CD4-positive, CD25-positive, alpha-beta regulatory T cell (primary cell): ENCODE measurements around the gene CNBP. TPM values are rescaled to one million over a fixed set of nuclear protein-coding genes. Genes with fewer than 3 reads are reported as not detected.

ENCODE experiments used
- ATAC-seq, 2 donors: fragments of 150-1000 bp; cut with Tn5 transposase; one replicate each; pipeline ENCODE4 v1.10.0; 2021; ENCODE audit warnings: low read depth in 2 of 2, moderate number of reproducible peaks in 2 of 2, moderate library complexity in 1 of 2
- DNase-seq, 3 donors: peaks; one replicate each; pipeline versions ENCODE4 v3.0.0 to v3.0.0-alpha.2; 2012 to 2022; ENCODE audit warnings: mixed read lengths in 1 of 3
- H3K27ac ChIP-seq: one replicate; pipeline ENCODE4 v1.7.0; 2013; ENCODE audit warnings: mild to moderate bottlenecking, low read length; ENCODE audit not compliant: insufficient read depth, poor library complexity, severe bottlenecking
- H3K27me3 ChIP-seq: one replicate; pipeline ENCODE4 v1.7.0; 2013; ENCODE audit warnings: low read length; ENCODE audit not compliant: control insufficient read depth, insufficient read depth
- H3K36me3 ChIP-seq: one replicate; pipeline ENCODE4 v1.7.0; 2013; ENCODE audit warnings: mild to moderate bottlenecking, low read length, moderate library complexity; ENCODE audit not compliant: control insufficient read depth, insufficient read depth
- H3K4me1 ChIP-seq: 2 replicates; pipeline ENCODE4 v1.7.0; 2013; ENCODE audit warnings: mild to moderate bottlenecking, low read length; ENCODE audit not compliant: insufficient read depth, control insufficient read depth, poor library complexity, severe bottlenecking
- H3K4me3 ChIP-seq: one replicate; pipeline ENCODE4 v1.7.0; 2013; ENCODE audit warnings: low read depth, mild to moderate bottlenecking, low read length, moderate library complexity
- H3K9me3 ChIP-seq, 2 experiments: 1 replicate in 1 of 2; 2 replicates in 1 of 2; pipeline ENCODE4 v1.7.0; 2013; ENCODE audit warnings: low read length in 2 of 2, mild to moderate bottlenecking in 1 of 2, moderate library complexity in 1 of 2; ENCODE audit not compliant: control insufficient read depth in 2 of 2
- H3K27ac Mint-ChIP-seq, 3 donors: one replicate each; pipeline ENCODE4 v1.8.0; 2020 to 2022; ENCODE audit warnings: mild to moderate bottlenecking in 3 of 3, mixed read lengths in 3 of 3, moderate library complexity in 2 of 3
- H3K27me3 Mint-ChIP-seq: one replicate; pipeline ENCODE4 v1.8.0; 2022; ENCODE audit warnings: mild to moderate bottlenecking, mixed read lengths
- H3K36me3 Mint-ChIP-seq: one replicate; pipeline ENCODE4 v1.8.0; 2020; ENCODE audit warnings: mixed read lengths
- H3K4me1 Mint-ChIP-seq, 4 donors: one replicate each; pipeline ENCODE4 v1.8.0; 2020 to 2022; ENCODE audit warnings: mixed read lengths in 4 of 4, mild to moderate bottlenecking in 1 of 4
- H3K4me3 Mint-ChIP-seq, 4 donors: one replicate each; pipeline ENCODE4 v1.8.0; 2020 to 2022; ENCODE audit warnings: mild to moderate bottlenecking in 4 of 4, mixed read lengths in 4 of 4, moderate library complexity in 3 of 4
- H3K9me3 Mint-ChIP-seq, 7 donors: one replicate each; pipeline ENCODE4 v1.8.0; 2020 to 2022; ENCODE audit warnings: mixed read lengths in 7 of 7, mild to moderate bottlenecking in 3 of 7, moderate library complexity in 2 of 7
- polyA plus RNA-seq, 4 donors: library from polyadenylated mRNA; unstranded; fragments of 300-500 nt; fragmentation: Illumina TruSeq; gene quantifications; one replicate each; pipeline ENCODE4 v1.2.3, GENCODE V29; 2021
- total RNA-seq: library from RNA; stranded (reverse); gene quantifications from one replicate; pipeline ENCODE4 v1.2.3, GENCODE V29; 2022

CNBP gene
- total and polyA plus RNA-seq, 5 donors from 2014 or later, result 278 to 1,097 (median 1,094) TPM

GRCh38 chr3:129182390-129183185 lies 1.1 kb downstream of the CNBP start:
- no peaks in the 10 kb centered on the region for H3K27me3 ChIP-seq
- H3K4me3 ChIP-seq, result peak overlapping the region; percentile 97
- Mint-ChIP-seq H3K4me1 (peaks cover 22 to 50% (median 39%) of the 10 kb centered on the region in 4 donors), H3K27ac (peak overlapping the region; percentile 97 to 98 (median 98)), H3K27me3 (no peaks in the 10 kb centered on the region), H3K9me3 (peaks cover 0 to 2% (median 0%) of the 10 kb centered on the region in 7 donors), H3K36me3 (peaks cover 15% of the 10 kb centered on the region), H3K4me3 (peak overlapping the region; percentile 97 to 98 (median 98))
- no peak for ATAC-seq
- H3K4me1 ChIP-seq, result peaks cover 60% of the 10 kb centered on the region
- DNase-seq, result peak in 2 of 3 donors; percentile 29 to 46
- H3K9me3 ChIP-seq, result no peaks in the 10 kb centered on the region
- peak overlapping the region; percentile 96 for H3K27ac ChIP-seq
- peaks cover 13% of the 10 kb centered on the region for H3K36me3 ChIP-seq

- Mint-ChIP-seq H3K27ac (peak overlapping the region; percentile 97 to 98 (median 98)), H3K36me3 (peaks cover 19% of the 10 kb centered on the region), H3K9me3 (peaks cover 0 to 2% (median 0%) of the 10 kb centered on the region in 7 donors), H3K4me1 (peaks cover 28 to 58% (median 45%) of the 10 kb centered on the region in 4 donors), H3K27me3 (no peaks in the 10 kb centered on the region), H3K4me3 (peak overlapping the region; percentile 97 to 98 (median 98))
- H3K27me3 ChIP-seq, result no peaks in the 10 kb centered on the region
- H3K4me1 ChIP-seq, result peaks cover 67% of the 10 kb centered on the region
- ATAC-seq (no peak), DNase-seq (no peak)
- peak overlapping the region; percentile 97 for H3K4me3 ChIP-seq
- no peaks in the 10 kb centered on the region for H3K9me3 ChIP-seq
- H3K27ac ChIP-seq, result peak overlapping the region; percentile 96
- H3K36me3 ChIP-seq, result peaks cover 19% of the 10 kb centered on the region
Measured at GRCh38 chr3:129181819-129182218, 1.9 kb downstream of the CNBP start.

GRCh38 chr3:129180461-129180860 lies 3.2 kb downstream of the CNBP start:
- DNase-seq (no peak), ATAC-seq (no peak)
- H3K4me1 ChIP-seq, result peaks cover 80% of the 10 kb centered on the region
- H3K9me3 ChIP-seq, result no peaks in the 10 kb centered on the region
- peak overlapping the region; percentile 97 to 98 (median 98) for H3K4me3 Mint-ChIP-seq
- H3K36me3 Mint-ChIP-seq, result peaks cover 27% of the 10 kb centered on the region
- H3K27ac ChIP-seq, result peak overlapping the region; percentile 96
- peaks cover 0 to 2% (median 0%) of the 10 kb centered on the region in 7 donors for H3K9me3 Mint-ChIP-seq
- no peaks in the 10 kb centered on the region for H3K27me3 ChIP-seq
- peaks cover 26% of the 10 kb centered on the region for H3K36me3 ChIP-seq
- peaks cover 39 to 69% (median 54%) of the 10 kb centered on the region in 4 donors for H3K4me1 Mint-ChIP-seq
- no peaks in the 10 kb centered on the region for H3K27me3 Mint-ChIP-seq
- peak overlapping the region; percentile 97 for H3K4me3 ChIP-seq
- H3K27ac Mint-ChIP-seq, result peak overlapping the region in 2 of 3 donors; percentile 11 to 52

GRCh38 chr3:129176051-129176450 lies 7.6 kb downstream of the CNBP start:
- Mint-ChIP-seq H3K4me3 (peak overlapping the region; percentile 43 to 66 (median 50)), H3K4me1 (peaks cover 48 to 98% (median 65%) of the 10 kb centered on the region in 4 donors), H3K27ac (peak overlapping the region in 2 of 3 donors; percentile 7 to 25), H3K36me3 (peaks cover 42% of the 10 kb centered on the region), H3K9me3 (no peaks in the 10 kb centered on the region), H3K27me3 (no peaks in the 10 kb centered on the region)
- Histone ChIP-seq H3K27ac (peak overlapping the region; percentile 50), H3K36me3 (peaks cover 43% of the 10 kb centered on the region), H3K9me3 (no peaks in the 10 kb centered on the region), H3K4me3 (peak overlapping the region; percentile 33), H3K27me3 (no peaks in the 10 kb centered on the region), H3K4me1 (peaks cover 77% of the 10 kb centered on the region)
- DNase-seq, result no peak
- ATAC-seq, result no peak

- ATAC-seq (no peak), DNase-seq (no peak)
- Histone ChIP-seq H3K27me3 (no peaks in the 10 kb centered on the region), H3K9me3 (no peaks in the 10 kb centered on the region), H3K4me1 (peaks cover 54% of the 10 kb centered on the region), H3K4me3 (peak overlapping the region; percentile 51), H3K27ac (peak overlapping the region; percentile 53), H3K36me3 (peaks cover 55% of the 10 kb centered on the region)
- Mint-ChIP-seq H3K4me3 (peak overlapping the region; percentile 32 to 57 (median 52)), H3K27me3 (no peaks in the 10 kb centered on the region), H3K9me3 (no peaks in the 10 kb centered on the region), H3K27ac (no peak overlapping the region), H3K4me1 (peaks cover 41 to 87% (median 61%) of the 10 kb centered on the region in 4 donors), H3K36me3 (peaks cover 46% of the 10 kb centered on the region)
Measured at GRCh38 chr3:129173725-129174124, 10.0 kb downstream of the CNBP start.

- peaks cover 46% of the 10 kb centered on the region for H3K36me3 Mint-ChIP-seq
- H3K27me3 Mint-ChIP-seq, result no peaks in the 10 kb centered on the region
- Histone ChIP-seq H3K27ac (peak overlapping the region; percentile 53), H3K36me3 (peaks cover 52% of the 10 kb centered on the region), H3K4me3 (peak overlapping the region; percentile 51), H3K9me3 (no peaks in the 10 kb centered on the region), H3K27me3 (no peaks in the 10 kb centered on the region), H3K4me1 (peaks cover 49% of the 10 kb centered on the region)
- peaks cover 39 to 81% (median 57%) of the 10 kb centered on the region in 4 donors for H3K4me1 Mint-ChIP-seq
- H3K9me3 Mint-ChIP-seq, result no peaks in the 10 kb centered on the region
- no peak for ATAC-seq
- no peak overlapping the region for H3K27ac Mint-ChIP-seq
- no peak for DNase-seq
- H3K4me3 Mint-ChIP-seq, result peak overlapping the region; percentile 32 to 57 (median 48)
Measured at GRCh38 chr3:129173206-129173605, 10.5 kb downstream of the CNBP start.

- Histone ChIP-seq H3K27me3 (no peaks in the 10 kb centered on the region), H3K36me3 (peaks cover 46% of the 10 kb centered on the region), H3K4me1 (peaks cover 11% of the 10 kb centered on the region), H3K9me3 (no peaks in the 10 kb centered on the region), H3K27ac (no peak overlapping the region), H3K4me3 (no peak overlapping the region)
- H3K27ac Mint-ChIP-seq, result no peak overlapping the region
- no peaks in the 10 kb centered on the region for H3K27me3 Mint-ChIP-seq
- H3K4me1 Mint-ChIP-seq, result peaks cover 13 to 40% (median 28%) of the 10 kb centered on the region in 4 donors
- peak overlapping the region in 1 of 4 donors; percentile 13 for H3K4me3 Mint-ChIP-seq
- no peak for DNase-seq
- H3K9me3 Mint-ChIP-seq, result no peaks in the 10 kb centered on the region
- no peak for ATAC-seq
- peaks cover 34% of the 10 kb centered on the region for H3K36me3 Mint-ChIP-seq
Measured at GRCh38 chr3:129166579-129167332, 16.9 kb downstream of the CNBP start.
